ENCODE results near the gene CERK. TPM values are rescaled to one million over a fixed set of nuclear protein-coding genes. Genes with fewer than 3 reads are reported as not detected.

CERK gene
- total and polyA plus RNA-seq, 9 of the 15 experiments (the other 6 are each of a cell fraction or from before 2014, with no cell fraction given), result 1.1 to 14.9 (median 8.7) TPM

DNA sequence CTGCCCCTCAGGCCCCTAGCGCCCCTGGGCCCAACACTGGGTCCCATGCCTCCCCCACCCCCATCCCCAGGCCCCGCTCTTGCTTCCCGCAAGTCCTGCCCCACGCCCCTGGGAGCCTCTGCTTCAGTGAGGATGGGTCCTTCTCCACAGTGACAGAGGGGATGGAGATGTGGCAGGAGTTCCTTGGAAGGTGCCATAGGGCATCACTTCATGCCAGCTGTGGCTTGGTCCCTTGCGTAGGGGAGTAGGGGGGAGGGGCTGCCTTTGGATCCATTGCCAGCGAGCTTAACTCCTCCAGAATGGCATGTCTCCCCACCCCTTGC is 14.9 kb upstream of the CERK start:
- Histone ChIP-seq H3K4me3 (no peak overlapping the region), H3K4me1 (replicated peaks in 1 of 2; ENCODE audit: control insufficient read depth in 2 of 2, insufficient read depth in 2 of 2, low read length in 2 of 2) (peaks cover 17 to 28% of the 10 kb centered on the region in 2 experiments), H3K4me2 (ENCODE audit: insufficient read depth, low read length) (no peak overlapping the region), H3K9ac (ENCODE audit: insufficient read depth in 1 of 2, low read depth in 2 of 2, low read length in 2 of 2) (no peak overlapping the region), H3K36me3 (ENCODE audit: control insufficient read depth, insufficient read depth, low read length) (no peaks in the 10 kb centered on the region), H3K9me3 (replicated peaks; ENCODE audit: control insufficient read depth, insufficient read depth, low read depth, low read length) (peaks cover 10% of the 10 kb centered on the region), H4K20me1 (replicated peaks; ENCODE audit: control insufficient read depth, insufficient read depth, low read length) (no peaks in the 10 kb centered on the region), H3K9me1 (ENCODE audit: control insufficient read depth, insufficient read depth, low read length) (no peaks in the 10 kb centered on the region), H3K79me2 (ENCODE audit: control insufficient read depth, insufficient read depth, low read length) (no peaks in the 10 kb centered on the region), H3K27me3 (ENCODE audit: control insufficient read depth in 2 of 2, insufficient read depth in 2 of 2, low read length in 2 of 2) (peaks cover 0 to 4% of the 10 kb centered on the region in 2 experiments; a peak in 2 of 5 replicates), H2AFZ (ENCODE audit: low read depth, low read length) (no peak overlapping the region), H3K27ac (ENCODE audit: extremely low read depth, low read depth, low read length) (no peak overlapping the region)
- CTCF ChIA-PET (ENCODE audit: low intra/inter-chr PET ratio), result no interaction called here
- 100% methylated on average over 2 of the region's 6 CpGs for WGBS (ENCODE audit: insufficient coverage, low coverage, missing lambda C conversion rate)
- BruUV-seq (replicated peaks), result no TSS peak
- POLR2A ChIA-PET, result interaction anchor here (4.0 kb wide), 1 partner anchor 9 kb away, joined by 27 read pairs; the partner anchor contains the start of gene TBC1D22A
- no peak for ATAC-seq
- no peak for TF ChIP-seq CREM (IDR thresholded peaks at IDR 0.05; ENCODE audit: low read depth)
- TF ChIP-seq, protein P1, sequence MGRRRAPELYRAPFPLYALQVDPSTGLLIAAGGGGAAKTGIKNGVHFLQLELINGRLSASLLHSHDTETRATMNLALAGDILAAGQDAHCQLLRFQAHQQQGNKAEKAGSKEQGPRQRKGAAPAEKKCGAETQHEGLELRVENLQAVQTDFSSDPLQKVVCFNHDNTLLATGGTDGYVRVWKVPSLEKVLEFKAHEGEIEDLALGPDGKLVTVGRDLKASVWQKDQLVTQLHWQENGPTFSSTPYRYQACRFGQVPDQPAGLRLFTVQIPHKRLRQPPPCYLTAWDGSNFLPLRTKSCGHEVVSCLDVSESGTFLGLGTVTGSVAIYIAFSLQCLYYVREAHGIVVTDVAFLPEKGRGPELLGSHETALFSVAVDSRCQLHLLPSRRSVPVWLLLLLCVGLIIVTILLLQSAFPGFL (CRISPR knock-in tag; IDR thresholded peaks at IDR 0.05), result no peak
- no peak for TF ChIP-seq ZNF239 (CRISPR knock-in tag; IDR thresholded peaks at IDR 0.05)
- TF ChIP-seq, protein P2, sequence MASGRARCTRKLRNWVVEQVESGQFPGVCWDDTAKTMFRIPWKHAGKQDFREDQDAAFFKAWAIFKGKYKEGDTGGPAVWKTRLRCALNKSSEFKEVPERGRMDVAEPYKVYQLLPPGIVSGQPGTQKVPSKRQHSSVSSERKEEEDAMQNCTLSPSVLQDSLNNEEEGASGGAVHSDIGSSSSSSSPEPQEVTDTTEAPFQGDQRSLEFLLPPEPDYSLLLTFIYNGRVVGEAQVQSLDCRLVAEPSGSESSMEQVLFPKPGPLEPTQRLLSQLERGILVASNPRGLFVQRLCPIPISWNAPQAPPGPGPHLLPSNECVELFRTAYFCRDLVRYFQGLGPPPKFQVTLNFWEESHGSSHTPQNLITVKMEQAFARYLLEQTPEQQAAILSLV (tag; IDR thresholded peaks at IDR 0.05), result no peak
- no peak for TF ChIP-seq ATF1 (CRISPR knock-in tag; IDR thresholded peaks at IDR 0.05)
- TF ChIP-seq ATF1 (tag; IDR thresholded peaks at IDR 0.05), result no peak
- TF ChIP-seq, protein P3, sequence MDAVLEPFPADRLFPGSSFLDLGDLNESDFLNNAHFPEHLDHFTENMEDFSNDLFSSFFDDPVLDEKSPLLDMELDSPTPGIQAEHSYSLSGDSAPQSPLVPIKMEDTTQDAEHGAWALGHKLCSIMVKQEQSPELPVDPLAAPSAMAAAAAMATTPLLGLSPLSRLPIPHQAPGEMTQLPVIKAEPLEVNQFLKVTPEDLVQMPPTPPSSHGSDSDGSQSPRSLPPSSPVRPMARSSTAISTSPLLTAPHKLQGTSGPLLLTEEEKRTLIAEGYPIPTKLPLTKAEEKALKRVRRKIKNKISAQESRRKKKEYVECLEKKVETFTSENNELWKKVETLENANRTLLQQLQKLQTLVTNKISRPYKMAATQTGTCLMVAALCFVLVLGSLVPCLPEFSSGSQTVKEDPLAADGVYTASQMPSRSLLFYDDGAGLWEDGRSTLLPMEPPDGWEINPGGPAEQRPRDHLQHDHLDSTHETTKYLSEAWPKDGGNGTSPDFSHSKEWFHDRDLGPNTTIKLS (IDR thresholded peaks at IDR 0.05; ENCODE audit: borderline replicate concordance, low read depth), result no peak
- TF ChIP-seq, protein P4, sequence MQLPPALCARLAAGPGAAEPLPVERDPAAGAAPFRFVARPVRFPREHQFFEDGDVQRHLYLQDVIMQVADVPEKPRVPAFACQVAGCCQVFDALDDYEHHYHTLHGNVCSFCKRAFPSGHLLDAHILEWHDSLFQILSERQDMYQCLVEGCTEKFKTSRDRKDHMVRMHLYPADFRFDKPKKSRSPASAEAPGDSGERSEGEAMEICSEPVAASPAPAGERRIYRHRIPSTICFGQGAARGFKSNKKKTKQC (CRISPR knock-in tag; IDR thresholded peaks at IDR 0.05), result no peak
- no peak for TF ChIP-seq SREBF2 (CRISPR knock-in tag; IDR thresholded peaks at IDR 0.05)
- TF ChIP-seq, protein P5, sequence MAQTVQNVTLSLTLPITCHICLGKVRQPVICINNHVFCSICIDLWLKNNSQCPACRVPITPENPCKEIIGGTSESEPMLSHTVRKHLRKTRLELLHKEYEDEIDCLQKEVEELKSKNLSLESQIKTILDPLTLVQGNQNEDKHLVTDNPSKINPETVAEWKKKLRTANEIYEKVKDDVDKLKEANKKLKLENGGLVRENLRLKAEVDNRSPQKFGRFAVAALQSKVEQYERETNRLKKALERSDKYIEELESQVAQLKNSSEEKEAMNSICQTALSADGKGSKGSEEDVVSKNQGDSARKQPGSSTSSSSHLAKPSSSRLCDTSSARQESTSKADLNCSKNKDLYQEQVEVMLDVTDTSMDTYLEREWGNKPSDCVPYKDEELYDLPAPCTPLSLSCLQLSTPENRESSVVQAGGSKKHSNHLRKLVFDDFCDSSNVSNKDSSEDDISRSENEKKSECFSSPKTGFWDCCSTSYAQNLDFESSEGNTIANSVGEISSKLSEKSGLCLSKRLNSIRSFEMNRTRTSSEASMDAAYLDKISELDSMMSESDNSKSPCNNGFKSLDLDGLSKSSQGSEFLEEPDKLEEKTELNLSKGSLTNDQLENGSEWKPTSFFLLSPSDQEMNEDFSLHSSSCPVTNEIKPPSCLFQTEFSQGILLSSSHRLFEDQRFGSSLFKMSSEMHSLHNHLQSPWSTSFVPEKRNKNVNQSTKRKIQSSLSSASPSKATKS (CRISPR knock-in tag; IDR thresholded peaks at IDR 0.05), result no peak
- TF ChIP-seq HOXB6 (CRISPR knock-in tag; IDR thresholded peaks at IDR 0.05; ENCODE audit: borderline replicate concordance), result no peak
- TF ChIP-seq ELF2 (CRISPR knock-in tag; IDR thresholded peaks at IDR 0.05), result no peak
- no peak for TF ChIP-seq ZNF23 (CRISPR knock-in tag; IDR thresholded peaks at IDR 0.05)
- intact Hi-C loops (cut with micrococcal nuclease) (no loop called here), in situ Hi-C loops (cut with MboI) (no loop called here)
- FAIRE-seq, result no peak
- DNase-seq (ENCODE audit: extremely low read depth in 1 of 4, low spot score in 3 of 4), result no peak
